AG04450 (cell line): ENCODE measurements around the gene LMF2. TPM values are rescaled to one million over a fixed set of nuclear protein-coding genes. Genes with fewer than 3 reads are reported as not detected.

Experiments
- CTCF ChIA-PET: fragments of 300-600, 350-600 bp; formaldehyde crosslinking; extraction: SDS; loops from one replicate; lab custom pipeline; 2022; ENCODE audit warnings: antibody characterized with exemption, inconsistent platforms; lab: Charles Lee
- POLR2A ChIA-PET: fragments of 350-600 bp; formaldehyde crosslinking; extraction: SDS; loops from one replicate; lab custom pipeline; 2021; ENCODE audit warnings: antibody characterized with exemption, inconsistent platforms; lab: Yijun Ruan, JAX
- DNase-seq: peaks from one replicate; pipeline ENCODE4 v3.0.0-alpha.2; 2011; ENCODE audit warnings: low read depth, low spot score
- H3K27ac ChIP-seq: one replicate; pipeline ENCODE4 v1.5.1; 2012; ENCODE audit warnings: low read depth, low read length, control low read depth
- H3K27me3 ChIP-seq: one replicate; pipeline ENCODE4 v1.6.0; 2012; ENCODE audit warnings: low read length; ENCODE audit not compliant: control insufficient read depth, insufficient read depth
- H3K4me3 ChIP-seq: 2 replicates; pipeline ENCODE4 v1.5.1; 2011; ENCODE audit warnings: mild to moderate bottlenecking, low read depth, low read length, control low read depth
- H3K9me3 ChIP-seq: 2 replicates; pipeline ENCODE4 v1.5.1; 2012; ENCODE audit warnings: low read length; ENCODE audit not compliant: control insufficient read depth, insufficient read depth
- CTCF ChIP-seq: IDR thresholded peaks from 2 replicates; pipeline ENCODE4 v1.5.1; 2011; ENCODE audit warnings: low read depth, low read length, control low read depth, inconsistent platforms
- polyA plus RNA-seq: library from polyadenylated mRNA; depleted of rRNA; stranded (reverse); fragments of >200 nt; gene quantifications from 2 replicates; pipeline ENCODE4 v1.2.3, GENCODE V29; 2011

Gene LMF2
- polyA plus RNA-seq, 1 experiment = 25.7 TPM

- no peak overlapping the region for H3K27ac ChIP-seq
- no peaks in the 10 kb centered on the region for H3K27me3 ChIP-seq
- no peaks in the 10 kb centered on the region; the same call in 1 of the 2 replicates for H3K9me3 ChIP-seq
- CTCF ChIA-PET = interaction anchor here (1.7 kb wide), 1 partner anchor 55 kb away, joined by 4 read pairs; the partner anchor contains the start of gene SCO2
- TF ChIP-seq CTCF = no peak
- POLR2A ChIA-PET = no interaction called here
- no peak for DNase-seq
- no peak overlapping the region for H3K4me3 ChIP-seq
These were observed 37.0 kb downstream of the LMF2 start for GRCh38 chr22:50470491-50470890.

- CTCF ChIA-PET = interaction anchor here (1.7 kb wide), 1 partner anchor 56 kb away, joined by 4 read pairs; the partner anchor contains the start of gene SCO2
- Histone ChIP-seq H3K27ac (no peak overlapping the region), H3K9me3 (no peaks in the 10 kb centered on the region; the same call in 1 of the 2 replicates), H3K4me3 (no peak overlapping the region), H3K27me3 (no peaks in the 10 kb centered on the region)
- POLR2A ChIA-PET = no interaction called here
- TF ChIP-seq CTCF = no peak
- DNase-seq = no peak
These were observed 37.9 kb downstream of the LMF2 start for GRCh38 chr22:50469377-50470305.

- no peak overlapping the region for H3K27ac ChIP-seq
- ChIA-PET CTCF (no interaction called here), POLR2A (no interaction called here)
- no peaks in the 10 kb centered on the region for H3K27me3 ChIP-seq
- H3K4me3 ChIP-seq = no peak overlapping the region
- H3K9me3 ChIP-seq = no peaks in the 10 kb centered on the region; the same call in 1 of the 2 replicates
- DNase-seq = no peak
- no peak for TF ChIP-seq CTCF
These were observed 38.9 kb downstream of the LMF2 start for GRCh38 chr22:50468626-50469025.

DNA sequence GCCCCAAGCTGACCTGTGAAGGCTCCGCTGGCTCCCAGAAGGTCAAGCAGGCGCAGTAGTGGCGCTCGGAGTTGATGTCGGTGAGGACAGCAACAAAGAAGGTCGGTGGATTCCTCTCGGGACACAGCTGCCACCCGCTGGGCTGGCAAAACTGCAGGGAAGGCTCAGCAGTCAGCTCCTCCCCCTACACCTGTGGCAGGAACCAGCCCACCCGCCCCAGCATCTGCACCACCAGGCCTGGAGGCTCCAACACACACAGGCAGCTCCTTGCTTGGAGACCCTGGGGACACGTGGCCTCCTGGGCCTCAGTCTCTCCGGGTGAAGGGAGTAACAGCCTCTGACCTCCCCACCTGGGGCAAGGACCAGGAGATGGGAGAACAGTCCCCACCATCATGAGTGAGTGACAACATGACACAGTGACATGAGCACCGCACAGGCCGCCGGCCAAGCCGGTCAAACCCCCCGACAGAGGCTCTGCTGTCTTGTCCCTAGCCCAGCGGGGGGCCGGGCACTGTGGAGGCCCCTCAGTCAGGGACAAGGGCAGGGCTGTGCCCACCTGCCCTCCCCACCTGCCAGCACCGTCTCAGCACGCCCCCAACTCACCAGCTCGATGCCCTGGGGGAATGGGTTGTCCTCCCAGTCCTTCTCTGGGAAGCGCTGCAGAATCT lies 39.6 kb downstream of the LMF2 start:
- no peak overlapping the region for H3K4me3 ChIP-seq
- ChIA-PET POLR2A (no interaction called here), CTCF (no interaction called here)
- H3K27ac ChIP-seq = no peak overlapping the region
- no peak for TF ChIP-seq CTCF
- no peaks in the 10 kb centered on the region for H3K27me3 ChIP-seq
- DNase-seq = no peak
- H3K9me3 ChIP-seq = no peaks in the 10 kb centered on the region; the same call in 1 of the 2 replicates
